Suprapubic skin (tissue), 4 donors: ENCODE data around the gene MYL3. TPM values are rescaled to one million over a fixed set of nuclear protein-coding genes. Genes with fewer than 3 reads are reported as not detected.

Experiments used
- DNase-seq, 2 donors: peaks; one replicate each; pipeline ENCODE4 v3.0.0-alpha.2; 2019; ENCODE audit warnings: low spot score in 2 of 2
- H3K27ac ChIP-seq: fragments of 200-600 bp; sonication (generic); one replicate; pipeline ENCODE4 v1.5.1; 2019
- H3K27me3 ChIP-seq: fragments of 200-600 bp; sonication (generic); one replicate; pipeline ENCODE4 v1.5.1; 2019
- H3K36me3 ChIP-seq: fragments of 200-600 bp; sonication (generic); one replicate; pipeline ENCODE4 v1.5.1; 2019
- H3K4me1 ChIP-seq: fragments of 200-600 bp; sonication (generic); one replicate; pipeline ENCODE4 v1.5.1; 2019
- H3K4me3 ChIP-seq: fragments of 200-600 bp; sonication (generic); one replicate; pipeline ENCODE4 v1.5.1; 2019; ENCODE audit warnings: mild to moderate bottlenecking
- H3K9me3 ChIP-seq: fragments of 200-600 bp; sonication (generic); one replicate; pipeline ENCODE4 v1.5.1; 2019
- EP300 ChIP-seq: sonication (generic); formaldehyde crosslinking; IDR thresholded peaks from one replicate; pipeline ENCODE4 v1.6.1; 2017; ENCODE audit warnings: antibody characterized with exemption
- POLR2A ChIP-seq, 2 donors: fragments of 450-650 bp; IDR thresholded peaks; one replicate each; pipeline ENCODE4 v1.6.1; 2017; ENCODE audit warnings: antibody characterized with exemption in 2 of 2, mild to moderate bottlenecking in 2 of 2, moderate library complexity in 2 of 2
- POLR2AphosphoS5 ChIP-seq, 3 donors: sonication (generic); formaldehyde crosslinking; IDR thresholded peaks; one replicate each; pipeline ENCODE4 v1.6.1; 2017; ENCODE audit warnings: antibody characterized with exemption in 3 of 3
- WGBS: methylation state at CpG from one replicate; pipeline ENCODE4 v1.1.5; 2018; 5-methylcytosine and 5-hydroxymethylcytosine counted together
- total RNA-seq, 4 donors: library from RNA; depleted of rRNA; stranded (reverse); fragments of >200 nt; gene quantifications; one replicate each; pipeline ENCODE4 v1.1.0, GENCODE V29; 2016
- TF ChIP-seq, protein P1 (sequence below), 2 donors: fragments of 200-600 bp in 1 of 2; fragments of 450-650 bp in 1 of 2; sonication (generic) in 1 of 2; IDR thresholded peaks; one replicate each; pipeline ENCODE4 v1.5.1; 2016 to 2019; ENCODE audit warnings: antibody characterized with exemption in 2 of 2, mild to moderate bottlenecking in 1 of 2, moderate library complexity in 1 of 2

The MYL3 gene
- total RNA-seq, 4 donors from 2014 or later, result 1.4 TPM; not detected in 3

DNA sequence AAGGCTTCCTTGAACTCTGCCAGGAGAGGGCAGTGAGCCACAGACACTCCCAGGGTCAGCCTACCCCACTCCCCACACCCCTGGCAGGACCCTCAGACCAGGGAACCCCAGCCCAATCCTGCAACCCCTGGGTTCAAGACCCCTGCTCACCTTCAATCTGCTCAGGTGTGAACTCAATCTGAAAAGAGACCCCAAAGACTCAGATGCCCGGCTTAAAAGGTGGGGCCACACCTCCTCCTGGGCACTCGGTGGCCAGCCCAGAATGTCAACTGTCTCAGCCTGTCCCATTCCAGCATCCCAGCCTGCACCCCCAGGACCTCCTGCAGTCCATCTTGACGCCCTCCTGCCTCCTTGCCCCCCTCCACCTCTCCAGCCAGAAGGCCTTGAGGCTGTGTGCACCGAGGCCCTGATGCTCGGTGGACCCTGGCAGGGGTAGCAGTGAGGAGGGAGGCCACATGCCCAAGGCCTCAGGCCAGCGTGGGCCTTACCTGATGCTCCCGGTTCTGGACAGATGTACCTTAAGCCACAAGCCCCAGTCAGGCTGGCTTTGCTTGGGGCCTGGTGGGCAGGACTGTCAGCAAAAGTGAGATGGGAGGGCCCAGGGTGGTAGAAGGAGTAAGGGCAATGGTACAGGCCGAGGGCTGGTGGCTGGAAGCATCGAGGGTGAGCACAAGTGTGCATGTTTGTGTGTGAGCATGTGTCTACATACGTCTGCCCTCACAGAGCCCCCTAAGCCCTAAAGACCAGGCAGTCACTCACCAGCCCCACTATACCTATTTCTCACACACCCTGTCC is 2.2 kb downstream of the MYL3 start:
- peak in 1 of 2 donors; percentile 65 for DNase-seq

DNA sequence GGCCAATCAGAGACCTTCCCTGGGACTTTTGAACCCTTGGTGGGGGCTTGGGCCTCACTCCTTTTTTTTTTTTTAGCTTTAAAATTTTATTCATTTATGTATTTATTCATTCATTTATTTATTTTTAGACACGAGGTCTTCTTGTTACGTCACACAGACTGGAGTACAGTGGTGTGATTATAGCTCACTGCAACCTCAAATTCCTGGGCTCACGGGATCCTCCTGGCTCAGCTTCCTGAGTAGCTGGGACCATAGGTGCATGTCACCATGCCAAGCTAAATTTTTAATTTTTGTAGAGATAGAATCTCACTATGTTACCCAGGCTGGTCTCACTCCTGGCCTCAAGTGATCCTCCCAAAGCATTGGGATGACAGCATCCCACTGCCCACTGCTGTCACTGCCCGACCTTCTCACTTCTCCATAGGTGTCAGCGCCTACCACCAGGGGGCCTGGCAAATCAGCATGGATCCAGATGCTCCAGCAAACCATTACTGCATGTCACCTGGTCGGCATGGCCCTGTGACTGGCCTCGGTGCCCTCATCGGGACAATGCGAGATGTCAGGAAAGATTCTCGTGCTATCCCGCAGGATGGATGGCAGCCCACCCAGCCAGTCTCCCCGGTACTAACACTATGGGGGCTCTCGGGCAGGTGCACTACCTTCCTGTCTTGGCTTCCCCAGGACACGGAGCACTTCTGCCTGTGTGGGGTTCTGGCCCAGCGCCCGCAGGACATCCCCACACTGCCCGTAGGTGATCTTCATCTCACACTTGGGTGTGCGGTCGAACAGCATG is 3.0 kb downstream of the MYL3 start:
- Histone ChIP-seq H3K27ac (no peak overlapping the region), H3K9me3 (no peaks in the 10 kb centered on the region), H3K4me1 (peaks cover 6% of the 10 kb centered on the region), H3K36me3 (no peaks in the 10 kb centered on the region), H3K27me3 (no peaks in the 10 kb centered on the region), H3K4me3 (no peak overlapping the region)
- TF ChIP-seq POLR2AphosphoS5 (IDR thresholded peaks at IDR 0.05) (no peak), POLR2A (IDR thresholded peaks at IDR 0.05) (no peak), EP300 (no peak)
- TF ChIP-seq, protein P1, sequence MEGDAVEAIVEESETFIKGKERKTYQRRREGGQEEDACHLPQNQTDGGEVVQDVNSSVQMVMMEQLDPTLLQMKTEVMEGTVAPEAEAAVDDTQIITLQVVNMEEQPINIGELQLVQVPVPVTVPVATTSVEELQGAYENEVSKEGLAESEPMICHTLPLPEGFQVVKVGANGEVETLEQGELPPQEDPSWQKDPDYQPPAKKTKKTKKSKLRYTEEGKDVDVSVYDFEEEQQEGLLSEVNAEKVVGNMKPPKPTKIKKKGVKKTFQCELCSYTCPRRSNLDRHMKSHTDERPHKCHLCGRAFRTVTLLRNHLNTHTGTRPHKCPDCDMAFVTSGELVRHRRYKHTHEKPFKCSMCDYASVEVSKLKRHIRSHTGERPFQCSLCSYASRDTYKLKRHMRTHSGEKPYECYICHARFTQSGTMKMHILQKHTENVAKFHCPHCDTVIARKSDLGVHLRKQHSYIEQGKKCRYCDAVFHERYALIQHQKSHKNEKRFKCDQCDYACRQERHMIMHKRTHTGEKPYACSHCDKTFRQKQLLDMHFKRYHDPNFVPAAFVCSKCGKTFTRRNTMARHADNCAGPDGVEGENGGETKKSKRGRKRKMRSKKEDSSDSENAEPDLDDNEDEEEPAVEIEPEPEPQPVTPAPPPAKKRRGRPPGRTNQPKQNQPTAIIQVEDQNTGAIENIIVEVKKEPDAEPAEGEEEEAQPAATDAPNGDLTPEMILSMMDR (IDR thresholded peaks at IDR 0.05), result no peak
- peak; percentile 68 to 74 for DNase-seq
- WGBS, result 89% methylated on average over 19 of the region's 19 CpGs

More for the DNA sequence above, 2.2 kb downstream of the MYL3 start:
- 93% methylated on average over 8 of the region's 10 CpGs for WGBS
- Histone ChIP-seq H3K27me3 (no peaks in the 10 kb centered on the region), H3K4me3 (no peak overlapping the region), H3K27ac (no peak overlapping the region), H3K9me3 (no peaks in the 10 kb centered on the region), H3K4me1 (peaks cover 13% of the 10 kb centered on the region), H3K36me3 (no peaks in the 10 kb centered on the region)
- TF ChIP-seq POLR2AphosphoS5 (IDR thresholded peaks at IDR 0.05) (no peak), POLR2A (IDR thresholded peaks at IDR 0.05) (no peak), EP300 (no peak)
- TF ChIP-seq, protein P1 (IDR thresholded peaks at IDR 0.05), result no peak

DNA sequence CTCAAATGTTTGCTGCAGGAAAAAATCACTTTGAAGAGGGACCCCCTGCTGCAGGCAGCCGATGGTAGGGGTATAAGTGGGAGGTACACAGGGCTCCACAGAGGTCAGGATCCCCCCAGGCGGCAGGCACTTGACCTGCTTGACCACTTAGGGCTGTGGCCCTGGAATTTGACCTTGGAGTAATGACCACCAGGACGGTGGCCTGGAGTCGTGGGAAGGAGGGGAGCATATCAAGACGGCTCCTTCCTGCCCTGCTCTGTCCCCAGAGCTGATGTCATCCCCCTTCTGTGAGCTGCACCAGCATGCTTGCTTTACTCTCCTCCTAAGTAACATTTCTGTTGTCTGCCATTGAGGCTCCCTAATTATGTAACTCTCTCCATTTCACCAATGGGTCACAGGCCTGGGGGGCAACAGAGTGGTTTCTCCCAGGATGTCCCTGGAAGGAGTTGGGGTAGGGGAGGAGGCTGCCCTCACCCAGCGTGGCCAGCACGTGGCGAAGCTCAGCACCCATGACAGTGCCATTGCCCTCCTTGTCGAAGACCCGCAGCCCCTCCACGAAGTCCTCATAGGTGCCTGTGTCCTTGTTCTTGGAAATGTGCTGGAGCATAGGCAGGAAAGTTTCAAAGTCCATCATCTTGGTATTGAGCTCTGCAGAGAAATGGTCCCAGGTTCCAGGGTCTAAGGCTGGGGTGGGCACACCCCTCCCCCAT is 4.1 kb downstream of the MYL3 start:
- H3K4me3 ChIP-seq, result no peak overlapping the region
- no peaks in the 10 kb centered on the region for H3K9me3 ChIP-seq
- WGBS, result 81% methylated on average over 11 of the region's 11 CpGs
- no peaks in the 10 kb centered on the region for H3K27me3 ChIP-seq
- no peaks in the 10 kb centered on the region for H3K4me1 ChIP-seq
- no peak for TF ChIP-seq POLR2A (IDR thresholded peaks at IDR 0.05)
- TF ChIP-seq, protein P1 (IDR thresholded peaks at IDR 0.05), result no peak
- no peak for TF ChIP-seq EP300
- TF ChIP-seq POLR2AphosphoS5 (IDR thresholded peaks at IDR 0.05), result no peak
- H3K36me3 ChIP-seq, result no peaks in the 10 kb centered on the region
- peak; percentile 44 to 70 for DNase-seq
- no peak overlapping the region for H3K27ac ChIP-seq

DNA sequence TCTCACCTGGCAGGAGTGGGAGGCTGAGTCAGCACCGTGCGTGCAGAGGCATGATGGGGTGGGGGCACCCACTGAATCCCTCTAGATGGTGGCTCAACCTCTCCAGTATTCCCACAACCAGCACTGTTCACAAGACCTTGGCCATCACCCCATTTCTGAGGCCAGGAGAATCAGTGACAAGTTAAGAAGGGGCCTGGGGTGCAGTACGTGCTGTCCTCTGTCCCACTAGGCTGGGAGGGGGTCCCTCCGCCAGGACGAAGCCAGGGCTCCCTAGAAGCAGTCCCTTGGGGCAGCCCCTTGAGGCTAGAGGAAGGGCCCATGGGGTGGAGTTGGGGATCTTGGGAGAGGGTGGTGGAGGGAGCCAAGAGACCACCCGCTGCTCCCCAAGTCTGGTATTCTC is 4.8 kb downstream of the MYL3 start:
- no peaks in the 10 kb centered on the region for H3K36me3 ChIP-seq
- no peaks in the 10 kb centered on the region for H3K4me1 ChIP-seq
- peak in 1 of 2 donors; percentile 49 for DNase-seq
- TF ChIP-seq EP300, result no peak
- no peak overlapping the region for H3K27ac ChIP-seq
- no peaks in the 10 kb centered on the region for H3K27me3 ChIP-seq
- WGBS, result 74% methylated on average over 6 of the region's 6 CpGs
- no peaks in the 10 kb centered on the region for H3K9me3 ChIP-seq
- no peak overlapping the region for H3K4me3 ChIP-seq

DNA sequence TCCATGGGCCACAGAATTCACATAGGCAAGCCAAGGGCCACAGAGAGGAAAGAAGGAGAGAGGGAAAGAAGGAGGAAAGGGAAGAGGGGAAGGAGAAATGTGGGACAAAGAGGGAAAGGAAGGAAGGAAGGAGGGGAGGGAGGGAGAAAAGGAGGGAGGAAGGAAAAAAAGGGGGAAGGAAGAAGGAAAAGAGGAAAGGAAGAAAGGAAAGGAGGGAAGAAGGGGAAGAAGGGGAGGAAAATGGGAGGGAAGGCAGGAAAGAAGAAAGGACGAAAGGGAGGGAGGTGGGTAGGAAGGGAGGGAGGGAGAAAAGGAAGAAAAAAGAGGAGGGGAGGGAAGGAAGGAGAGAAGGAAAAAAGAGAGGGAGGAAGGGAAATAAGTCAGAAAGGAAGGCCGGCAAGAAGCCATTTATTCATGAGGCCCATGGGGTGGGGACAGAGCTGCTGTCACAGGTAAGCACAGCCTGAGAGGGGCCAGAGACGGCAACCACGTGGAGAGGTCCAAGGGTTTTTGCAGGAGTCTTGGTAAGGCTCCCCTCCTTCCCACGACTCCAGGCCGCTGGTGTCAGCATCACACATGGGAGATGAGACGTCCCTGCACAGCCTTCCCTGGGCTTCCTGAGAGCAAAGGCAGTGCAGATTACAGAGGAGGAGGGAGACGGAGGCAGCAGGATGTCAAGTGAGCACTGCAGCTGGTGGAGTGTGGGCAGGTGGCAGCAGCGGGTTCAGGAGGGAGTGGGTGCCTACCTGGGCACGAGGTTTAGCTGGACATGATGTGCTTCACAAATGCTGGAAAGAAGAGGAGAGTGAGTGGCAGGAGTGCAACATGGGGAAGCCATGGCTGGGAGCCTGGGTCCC is 5.5 kb downstream of the MYL3 start:
- TF ChIP-seq EP300, result no peak
- TF ChIP-seq, protein P1 (IDR thresholded peaks at IDR 0.05), result no peak
- no peak for TF ChIP-seq POLR2A (IDR thresholded peaks at IDR 0.05)
- no peak for TF ChIP-seq POLR2AphosphoS5 (IDR thresholded peaks at IDR 0.05)
- Histone ChIP-seq H3K36me3 (no peaks in the 10 kb centered on the region), H3K4me3 (no peak overlapping the region), H3K4me1 (no peaks in the 10 kb centered on the region), H3K27ac (no peak overlapping the region), H3K9me3 (no peaks in the 10 kb centered on the region), H3K27me3 (no peaks in the 10 kb centered on the region)
- DNase-seq, result peak; percentile 37 to 58
- WGBS, result 89% methylated on average over 10 of the region's 10 CpGs
